WTC11 (cell line): ENCODE measurements around the gene FGF5. TPM values are rescaled to one million over a fixed set of nuclear protein-coding genes. Genes with fewer than 3 reads are reported as not detected.

Source experiments
- ATAC-seq: fragments of 200-7000 bp; cut with Tn5 transposase; 2 replicates; pipeline ENCODE4 v1.10.0; 2021; ENCODE audit warnings: mild to moderate bottlenecking, moderate library complexity
- CTCF ChIA-PET: fragments of 300-600 bp; sonication (Branson Sonifier 250); formaldehyde crosslinking; loops from one replicate; lab custom pipeline; 2021; ENCODE audit warnings: antibody characterized with exemption; lab: Charles Lee
- POLR2A ChIA-PET: fragments of 350-600 bp; sonication (Branson Sonifier 250); formaldehyde crosslinking; loops from one replicate; lab custom pipeline; 2021; ENCODE audit warnings: antibody characterized with exemption; lab: Charles Lee
- DNase-seq: peaks from one replicate; pipeline ENCODE4 v3.0.0; 2021; ENCODE audit warnings: low spot score
- H3K27ac Mint-ChIP-seq: 2 replicates; pipeline ENCODE4 v1.8.0; 2021; ENCODE audit warnings: mixed read lengths
- H3K27me3 Mint-ChIP-seq: 2 replicates; pipeline ENCODE4 v1.8.0; 2021; ENCODE audit warnings: low read depth, mild to moderate bottlenecking, moderate library complexity, mixed read lengths
- H3K36me3 Mint-ChIP-seq: 2 replicates; pipeline ENCODE4 v1.8.0; 2021; ENCODE audit warnings: mixed read lengths
- H3K4me1 Mint-ChIP-seq: 2 replicates; pipeline ENCODE4 v1.8.0; 2022; ENCODE audit warnings: mixed read lengths
- H3K4me3 Mint-ChIP-seq: 2 replicates; pipeline ENCODE4 v1.8.0; 2021; ENCODE audit warnings: mild to moderate bottlenecking, moderate library complexity, mixed read lengths
- H3K9me3 Mint-ChIP-seq: 2 replicates; pipeline ENCODE4 v1.8.0; 2021; ENCODE audit warnings: mixed read lengths
- ARID4B ChIP-seq: sonication (generic); formaldehyde crosslinking; IDR thresholded peaks from 2 replicates; pipeline ENCODE4 v1.8.0; 2023; ENCODE audit warnings: missing genetic modification reagents, mild to moderate bottlenecking, borderline replicate concordance
- ATF2 ChIP-seq: sonication (generic); formaldehyde crosslinking; IDR thresholded peaks from 2 replicates; pipeline ENCODE4 v1.8.1; 2022; ENCODE audit warnings: low read depth, missing genetic modification reagents, borderline replicate concordance
- ERG ChIP-seq: fragments of 250-450 bp; sonication (Bioruptor Pico); IDR thresholded peaks from 2 replicates; pipeline ENCODE4 v1.8.0; 2021; ENCODE audit warnings: mild to moderate bottlenecking
- FOXJ3 ChIP-seq: sonication (generic); formaldehyde crosslinking; IDR thresholded peaks from 2 replicates; pipeline ENCODE4 v1.9.0; 2021; ENCODE audit warnings: missing genetic modification reagents, mild to moderate bottlenecking, borderline replicate concordance
- HMGA2 ChIP-seq: fragments of 250-450 bp; sonication (Bioruptor Pico); IDR thresholded peaks from 2 replicates; pipeline ENCODE4 v1.4.0; 2021; ENCODE audit warnings: mild to moderate bottlenecking, moderate library complexity
- MYBL2 ChIP-seq: sonication (generic); formaldehyde crosslinking; IDR thresholded peaks from 2 replicates; pipeline ENCODE4 v1.8.1; 2023; ENCODE audit warnings: mild to moderate bottlenecking, moderate library complexity, missing genetic modification reagents
- NFATC4 ChIP-seq: fragments of 250-450 bp; sonication (Bioruptor Pico); IDR thresholded peaks from 2 replicates; pipeline ENCODE4 v1.9.0; 2021; ENCODE audit warnings: mild to moderate bottlenecking
- NFE2L1 ChIP-seq: sonication (generic); formaldehyde crosslinking; IDR thresholded peaks from 2 replicates; pipeline ENCODE4 v1.8.1; 2023; ENCODE audit warnings: missing genetic modification reagents
- NR1H2 ChIP-seq: sonication (generic); formaldehyde crosslinking; IDR thresholded peaks from 2 replicates; pipeline ENCODE4 v1.9.0; 2021; ENCODE audit warnings: mild to moderate bottlenecking, moderate library complexity, missing genetic modification reagents
- NR2C2 ChIP-seq: sonication (generic); formaldehyde crosslinking; IDR thresholded peaks from 2 replicates; pipeline ENCODE4 v1.8.0; 2022; ENCODE audit warnings: mild to moderate bottlenecking, missing genetic modification reagents
- PRRX2 ChIP-seq: fragments of 250-450 bp; sonication (Bioruptor Pico); IDR thresholded peaks from 2 replicates; pipeline ENCODE4 v1.8.0; 2021; ENCODE audit warnings: mild to moderate bottlenecking
- RELA ChIP-seq: sonication (generic); formaldehyde crosslinking; IDR thresholded peaks from 2 replicates; pipeline ENCODE4 v1.8.1; 2022; ENCODE audit warnings: missing genetic modification reagents, mild to moderate bottlenecking, borderline replicate concordance
- SMAD4 ChIP-seq: sonication (generic); formaldehyde crosslinking; IDR thresholded peaks from 2 replicates; pipeline ENCODE4 v1.8.0; 2022; ENCODE audit warnings: mild to moderate bottlenecking, missing genetic modification reagents
- TEAD1 ChIP-seq: sonication (generic); formaldehyde crosslinking; IDR thresholded peaks from 2 replicates; pipeline ENCODE4 v1.8.0; 2022; ENCODE audit warnings: mild to moderate bottlenecking, missing genetic modification reagents
- TP53 ChIP-seq: sonication (generic); formaldehyde crosslinking; IDR thresholded peaks from 2 replicates; pipeline ENCODE4 v1.8.1; 2023; ENCODE audit warnings: mild to moderate bottlenecking, missing genetic modification reagents
- ZMAT4 ChIP-seq: fragments of 250-450 bp; sonication (Bioruptor Pico); IDR thresholded peaks from 2 replicates; pipeline ENCODE4 v1.9.0; 2021; ENCODE audit warnings: mild to moderate bottlenecking
- ZNF121 ChIP-seq: sonication (generic); formaldehyde crosslinking; IDR thresholded peaks from 2 replicates; pipeline ENCODE4 v1.8.0; 2023; ENCODE audit warnings: missing genetic modification reagents
- ZNF317 ChIP-seq: sonication (generic); formaldehyde crosslinking; IDR thresholded peaks from 2 replicates; pipeline ENCODE4 v1.8.1; 2023; ENCODE audit warnings: low read depth, mild to moderate bottlenecking, moderate library complexity, missing genetic modification reagents, borderline replicate concordance
- ZNF396 ChIP-seq: fragments of 250-450 bp; sonication (Bioruptor Pico); IDR thresholded peaks from 2 replicates; pipeline ENCODE4 v1.8.0; 2021; ENCODE audit warnings: mild to moderate bottlenecking, moderate library complexity, borderline replicate concordance
- total RNA-seq: library from RNA; stranded (reverse); gene quantifications from 3 replicates; pipeline ENCODE4 v1.2.3, GENCODE V29; 2021
- TF ChIP-seq, protein P1 (sequence below): sonication (generic); formaldehyde crosslinking; IDR thresholded peaks from 2 replicates; pipeline ENCODE4 v1.8.1; 2023; ENCODE audit warnings: mild to moderate bottlenecking, missing genetic modification reagents, borderline replicate concordance
- TF ChIP-seq, protein P2 (sequence below): sonication (generic); formaldehyde crosslinking; IDR thresholded peaks from 2 replicates; pipeline ENCODE4 v1.8.0; 2023; ENCODE audit warnings: missing genetic modification reagents

FGF5 gene
- total RNA-seq, 1 experiment from 2014 or later = not detected

- H3K4me3 Mint-ChIP-seq = no peak overlapping the region
- ATAC-seq = no peak
- POLR2A ChIA-PET = no interaction called here
- H3K27ac Mint-ChIP-seq = no peak overlapping the region
- CTCF ChIA-PET = interaction anchor here (0.5 to 0.9 kb wide), 2 partner anchors 10 to 86 kb away, joined by 3 read pairs; no protein-coding TSS in a partner anchor
- H3K9me3 Mint-ChIP-seq = no peaks in the 10 kb centered on the region
- no peaks in the 10 kb centered on the region for H3K4me1 Mint-ChIP-seq
- TF ChIP-seq NR1H2 (CRISPR knock-in tag) (no peak), FOXJ3 (CRISPR knock-in tag) (no peak), ATF2 (no peak), ZNF121 (CRISPR knock-in tag) (no peak), TEAD1 (no peak), TP53 (no peak)
- DNase-seq = no peak
- H3K36me3 Mint-ChIP-seq = no peaks in the 10 kb centered on the region
- peaks cover 15% of the 10 kb centered on the region for H3K27me3 Mint-ChIP-seq
These were observed 40.9 kb upstream of the FGF5 start for GRCh38 chr4:80225595-80225994.

DNA sequence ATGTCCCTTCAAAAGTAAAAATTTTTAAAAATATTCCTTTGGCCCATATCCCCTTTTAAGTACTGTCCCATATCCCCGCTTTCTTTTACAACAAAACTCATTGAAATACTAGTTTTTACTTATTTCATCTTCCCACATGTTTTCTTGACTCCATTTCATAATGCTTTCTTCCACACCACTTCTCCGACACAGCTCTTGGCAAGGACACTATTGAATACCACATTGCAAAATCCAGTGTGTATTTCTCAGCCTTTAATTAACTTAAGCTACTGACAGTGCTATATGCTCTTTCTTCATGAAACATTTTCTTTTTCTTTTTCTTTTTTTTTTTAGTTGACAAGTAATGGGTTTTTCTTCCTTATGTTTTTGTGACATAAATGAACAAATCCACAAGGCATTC, 40.4 kb upstream of the FGF5 start:
- H3K4me1 Mint-ChIP-seq = no peaks in the 10 kb centered on the region
- no peak overlapping the region for H3K27ac Mint-ChIP-seq
- DNase-seq (no peak), ATAC-seq (no peak)
- no peak overlapping the region for H3K4me3 Mint-ChIP-seq
- TF ChIP-seq, protein P1, sequence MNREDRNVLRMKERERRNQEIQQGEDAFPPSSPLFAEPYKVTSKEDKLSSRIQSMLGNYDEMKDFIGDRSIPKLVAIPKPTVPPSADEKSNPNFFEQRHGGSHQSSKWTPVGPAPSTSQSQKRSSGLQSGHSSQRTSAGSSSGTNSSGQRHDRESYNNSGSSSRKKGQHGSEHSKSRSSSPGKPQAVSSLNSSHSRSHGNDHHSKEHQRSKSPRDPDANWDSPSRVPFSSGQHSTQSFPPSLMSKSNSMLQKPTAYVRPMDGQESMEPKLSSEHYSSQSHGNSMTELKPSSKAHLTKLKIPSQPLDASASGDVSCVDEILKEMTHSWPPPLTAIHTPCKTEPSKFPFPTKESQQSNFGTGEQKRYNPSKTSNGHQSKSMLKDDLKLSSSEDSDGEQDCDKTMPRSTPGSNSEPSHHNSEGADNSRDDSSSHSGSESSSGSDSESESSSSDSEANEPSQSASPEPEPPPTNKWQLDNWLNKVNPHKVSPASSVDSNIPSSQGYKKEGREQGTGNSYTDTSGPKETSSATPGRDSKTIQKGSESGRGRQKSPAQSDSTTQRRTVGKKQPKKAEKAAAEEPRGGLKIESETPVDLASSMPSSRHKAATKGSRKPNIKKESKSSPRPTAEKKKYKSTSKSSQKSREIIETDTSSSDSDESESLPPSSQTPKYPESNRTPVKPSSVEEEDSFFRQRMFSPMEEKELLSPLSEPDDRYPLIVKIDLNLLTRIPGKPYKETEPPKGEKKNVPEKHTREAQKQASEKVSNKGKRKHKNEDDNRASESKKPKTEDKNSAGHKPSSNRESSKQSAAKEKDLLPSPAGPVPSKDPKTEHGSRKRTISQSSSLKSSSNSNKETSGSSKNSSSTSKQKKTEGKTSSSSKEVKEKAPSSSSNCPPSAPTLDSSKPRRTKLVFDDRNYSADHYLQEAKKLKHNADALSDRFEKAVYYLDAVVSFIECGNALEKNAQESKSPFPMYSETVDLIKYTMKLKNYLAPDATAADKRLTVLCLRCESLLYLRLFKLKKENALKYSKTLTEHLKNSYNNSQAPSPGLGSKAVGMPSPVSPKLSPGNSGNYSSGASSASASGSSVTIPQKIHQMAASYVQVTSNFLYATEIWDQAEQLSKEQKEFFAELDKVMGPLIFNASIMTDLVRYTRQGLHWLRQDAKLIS (CRISPR knock-in tag) = no peak
- TF ChIP-seq ARID4B = no peak
- no peak for TF ChIP-seq NFE2L1 (CRISPR knock-in tag)
- no peak for TF ChIP-seq NR2C2 (CRISPR knock-in tag)
- no peak for TF ChIP-seq ZNF121 (CRISPR knock-in tag)
- no peak for TF ChIP-seq NFATC4 (CRISPR knock-in tag)
- TF ChIP-seq PRRX2 = no peak
- TF ChIP-seq ZMAT4 = no peak
- TF ChIP-seq HMGA2 = no peak
- TF ChIP-seq, protein P2, sequence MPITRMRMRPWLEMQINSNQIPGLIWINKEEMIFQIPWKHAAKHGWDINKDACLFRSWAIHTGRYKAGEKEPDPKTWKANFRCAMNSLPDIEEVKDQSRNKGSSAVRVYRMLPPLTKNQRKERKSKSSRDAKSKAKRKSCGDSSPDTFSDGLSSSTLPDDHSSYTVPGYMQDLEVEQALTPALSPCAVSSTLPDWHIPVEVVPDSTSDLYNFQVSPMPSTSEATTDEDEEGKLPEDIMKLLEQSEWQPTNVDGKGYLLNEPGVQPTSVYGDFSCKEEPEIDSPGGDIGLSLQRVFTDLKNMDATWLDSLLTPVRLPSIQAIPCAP (CRISPR knock-in tag) = no peak
- no peak for TF ChIP-seq SMAD4
- TF ChIP-seq MYBL2 = no peak
- no peak for TF ChIP-seq ERG (CRISPR knock-in tag)
- no peak for TF ChIP-seq ZNF396 (CRISPR knock-in tag)
- no peak for TF ChIP-seq ZNF317 (CRISPR knock-in tag)
- no peak for TF ChIP-seq RELA
- ChIA-PET CTCF (interaction anchor here (0.5 to 0.9 kb wide), 2 partner anchors 10 to 85 kb away, joined by 3 read pairs; no protein-coding TSS in a partner anchor), POLR2A (no interaction called here)
- H3K27me3 Mint-ChIP-seq = peaks cover 15% of the 10 kb centered on the region
- H3K36me3 Mint-ChIP-seq = no peaks in the 10 kb centered on the region
- no peaks in the 10 kb centered on the region for H3K9me3 Mint-ChIP-seq
